ENCODE measurements around the gene HOXA7. TPM values are rescaled to one million over a fixed set of nuclear protein-coding genes. Genes with fewer than 3 reads are reported as not detected.

The HOXA7 gene
- total and polyA plus RNA-seq, 2 donors (not counting 1 experiment from before 2014, with no cell fraction given), result 0.37 TPM; not detected in 1

DNA sequence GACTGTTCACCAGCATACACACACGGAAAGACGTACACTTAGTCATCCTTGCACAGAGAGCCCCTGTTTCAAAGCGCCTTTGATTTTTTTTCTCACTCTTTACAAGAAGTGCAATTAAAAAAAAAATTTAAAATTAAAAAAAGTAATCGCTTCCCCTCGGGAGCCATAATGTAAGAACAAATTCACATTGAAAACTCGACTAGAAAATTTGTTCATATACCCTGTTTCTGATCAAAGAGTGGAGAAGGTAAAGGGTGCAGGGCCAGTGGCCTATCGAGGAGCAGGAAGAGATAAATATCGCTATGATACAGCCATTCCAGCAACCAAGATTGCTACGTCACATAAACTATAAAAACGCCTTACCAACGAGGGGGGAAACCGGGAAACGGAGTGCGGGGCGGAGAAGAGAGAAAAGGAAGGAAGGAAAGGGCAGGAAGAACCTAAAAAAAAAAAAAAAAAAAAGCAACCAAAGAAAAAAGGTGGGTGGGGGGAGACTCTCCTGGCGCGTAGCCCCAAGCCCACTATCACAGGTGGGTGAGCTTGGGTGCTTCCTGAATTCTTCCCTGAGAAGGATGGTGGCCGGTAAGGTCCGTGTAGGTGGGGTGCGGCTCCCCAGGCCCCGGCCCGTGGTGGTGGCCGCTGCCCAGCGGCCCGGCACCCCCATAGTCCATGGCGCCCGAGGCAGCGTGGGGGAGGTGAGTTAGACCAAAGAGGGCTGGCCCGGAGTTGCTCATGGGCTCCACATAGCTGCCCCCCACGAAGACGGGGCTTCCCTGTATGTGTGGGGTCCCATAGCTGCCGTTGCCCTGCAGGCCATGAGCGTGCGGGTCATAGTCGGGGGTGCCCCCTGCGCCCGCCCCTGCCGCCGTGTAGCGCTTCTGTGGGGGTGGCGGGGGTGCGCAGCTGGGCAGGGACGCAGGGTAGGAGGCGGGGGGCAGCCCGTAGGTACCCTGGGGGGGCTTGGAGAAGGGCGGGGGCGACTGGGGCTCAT lies 48.8 kb downstream of the HOXA7 start:
- no peak overlapping the region for H3K9ac ChIP-seq (ENCODE audit: low read length)
- intact Hi-C loops (cut with micrococcal nuclease), result no loop called here
- H3K4me1 Mint-ChIP-seq, result peaks cover 9% of the 10 kb centered on the region
- H3K9me3 ChIP-seq (ENCODE audit: control extremely low read depth in 1 of 3, control insufficient read depth in 2 of 3, insufficient read depth in 1 of 3, low read length in 2 of 3), result peaks cover 0 to 32% (median 0%) of the 10 kb centered on the region in 3 donors
- H3K79me2 ChIP-seq (ENCODE audit: control insufficient read depth, insufficient read depth, low read length), result no peaks in the 10 kb centered on the region
- no peaks in the 10 kb centered on the region for H3K9me3 Mint-ChIP-seq (ENCODE audit: insufficient read depth)
- H3K4me3 Mint-ChIP-seq, result no peak overlapping the region
- POLR2A ChIA-PET, result no interaction called here
- no peak overlapping the region for H3K4me2 ChIP-seq (replicated peaks; ENCODE audit: low read depth, low read length, poor library complexity, severe bottlenecking)
- H3K27me3 Mint-ChIP-seq, result peaks cover 36% of the 10 kb centered on the region
- H3K27ac Mint-ChIP-seq, result no peak overlapping the region
- TF ChIP-seq EZH2 (IDR thresholded peaks at IDR 0.05; ENCODE audit: borderline replicate concordance, insufficient read depth, low read depth, low read length, poor library complexity, severe bottlenecking), result no peak
- TF ChIP-seq, protein P1, sequence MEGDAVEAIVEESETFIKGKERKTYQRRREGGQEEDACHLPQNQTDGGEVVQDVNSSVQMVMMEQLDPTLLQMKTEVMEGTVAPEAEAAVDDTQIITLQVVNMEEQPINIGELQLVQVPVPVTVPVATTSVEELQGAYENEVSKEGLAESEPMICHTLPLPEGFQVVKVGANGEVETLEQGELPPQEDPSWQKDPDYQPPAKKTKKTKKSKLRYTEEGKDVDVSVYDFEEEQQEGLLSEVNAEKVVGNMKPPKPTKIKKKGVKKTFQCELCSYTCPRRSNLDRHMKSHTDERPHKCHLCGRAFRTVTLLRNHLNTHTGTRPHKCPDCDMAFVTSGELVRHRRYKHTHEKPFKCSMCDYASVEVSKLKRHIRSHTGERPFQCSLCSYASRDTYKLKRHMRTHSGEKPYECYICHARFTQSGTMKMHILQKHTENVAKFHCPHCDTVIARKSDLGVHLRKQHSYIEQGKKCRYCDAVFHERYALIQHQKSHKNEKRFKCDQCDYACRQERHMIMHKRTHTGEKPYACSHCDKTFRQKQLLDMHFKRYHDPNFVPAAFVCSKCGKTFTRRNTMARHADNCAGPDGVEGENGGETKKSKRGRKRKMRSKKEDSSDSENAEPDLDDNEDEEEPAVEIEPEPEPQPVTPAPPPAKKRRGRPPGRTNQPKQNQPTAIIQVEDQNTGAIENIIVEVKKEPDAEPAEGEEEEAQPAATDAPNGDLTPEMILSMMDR (IDR thresholded peaks at IDR 0.05), result no peak
- DNase-seq (no peak), ATAC-seq (ENCODE audit: low read depth) (no peak)
- H3K27me3 ChIP-seq (replicated peaks in 1 of 4; ENCODE audit: control extremely low read depth in 1 of 4, control insufficient read depth in 3 of 4, insufficient read depth in 4 of 4, low read length in 3 of 4), result peaks cover 0 to 31% (median 20%) of the 10 kb centered on the region in 4 experiments
- no peaks in the 10 kb centered on the region for H4K20me1 ChIP-seq (ENCODE audit: control insufficient read depth, insufficient read depth, low read length, poor library complexity, severe bottlenecking)
- no peak overlapping the region for H2AFZ ChIP-seq (ENCODE audit: insufficient read depth, low read depth, low read length, poor library complexity, severe bottlenecking)
- H3K27ac ChIP-seq (ENCODE audit: low read length in 2 of 2), result no peak overlapping the region
- CTCF ChIA-PET, result no interaction called here
- H3K36me3 ChIP-seq (replicated peaks in 1 of 2; ENCODE audit: control extremely low read depth in 1 of 2, control insufficient read depth in 1 of 2, extremely low read depth in 1 of 2, insufficient read depth in 2 of 2, low read length in 1 of 2), result no peaks in the 10 kb centered on the region
- no peak overlapping the region for H3K4me3 ChIP-seq (ENCODE audit: control extremely low read depth in 1 of 5, extremely low read depth in 1 of 5, insufficient read depth in 1 of 5, low read depth in 2 of 5, low read length in 4 of 5)
- WGBS (ENCODE audit: insufficient coverage), result 95% methylated on average over 29 of the region's 47 CpGs
- H3K4me1 ChIP-seq (ENCODE audit: control insufficient read depth in 2 of 2, insufficient read depth in 2 of 2, low read length in 2 of 2), result peaks cover 3 to 9% of the 10 kb centered on the region in 2 donors

DNA sequence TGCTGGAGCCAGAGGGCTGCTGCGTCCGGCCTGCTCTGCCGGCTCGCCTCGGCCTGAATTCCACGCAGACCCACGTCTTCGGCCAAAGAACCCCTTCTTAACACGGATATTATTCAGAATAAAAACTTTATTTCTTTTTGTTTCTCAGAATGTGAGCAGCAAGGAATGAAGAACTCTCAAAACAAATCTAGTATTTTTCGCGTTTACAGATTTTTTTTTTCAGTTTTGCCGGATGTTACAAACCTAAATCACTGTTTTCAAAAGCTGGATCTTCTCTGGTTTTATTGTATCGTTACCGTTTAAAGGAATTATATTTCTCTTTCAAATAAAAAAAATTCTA lies 49.6 kb downstream of the HOXA7 start:
- Histone ChIP-seq H3K4me3 (ENCODE audit: control extremely low read depth in 1 of 5, extremely low read depth in 1 of 5, insufficient read depth in 1 of 5, low read depth in 2 of 5, low read length in 4 of 5) (no peak overlapping the region), H3K9ac (ENCODE audit: low read length) (no peak overlapping the region), H3K27me3 (replicated peaks in 1 of 4; ENCODE audit: control extremely low read depth in 1 of 4, control insufficient read depth in 3 of 4, insufficient read depth in 4 of 4, low read length in 3 of 4) (peaks cover 0 to 38% (median 27%) of the 10 kb centered on the region in 4 experiments), H4K20me1 (ENCODE audit: control insufficient read depth, insufficient read depth, low read length, poor library complexity, severe bottlenecking) (no peaks in the 10 kb centered on the region), H3K27ac (ENCODE audit: low read length in 2 of 2) (no peak overlapping the region), H3K4me2 (replicated peaks; ENCODE audit: low read depth, low read length, poor library complexity, severe bottlenecking) (no peak overlapping the region), H3K9me3 (ENCODE audit: control extremely low read depth in 1 of 3, control insufficient read depth in 2 of 3, insufficient read depth in 1 of 3, low read length in 2 of 3) (peaks cover 0 to 36% (median 0%) of the 10 kb centered on the region in 3 donors), H2AFZ (ENCODE audit: insufficient read depth, low read depth, low read length, poor library complexity, severe bottlenecking) (no peak overlapping the region), H3K4me1 (ENCODE audit: control insufficient read depth in 2 of 2, insufficient read depth in 2 of 2, low read length in 2 of 2) (peaks cover 10 to 17% of the 10 kb centered on the region in 2 donors), H3K79me2 (ENCODE audit: control insufficient read depth, insufficient read depth, low read length) (no peaks in the 10 kb centered on the region), H3K36me3 (replicated peaks in 1 of 2; ENCODE audit: control extremely low read depth in 1 of 2, control insufficient read depth in 1 of 2, extremely low read depth in 1 of 2, insufficient read depth in 2 of 2, low read length in 1 of 2) (no peaks in the 10 kb centered on the region)
- Mint-ChIP-seq H3K27ac (no peak overlapping the region), H3K4me1 (peaks cover 15% of the 10 kb centered on the region), H3K27me3 (peaks cover 43% of the 10 kb centered on the region), H3K9me3 (ENCODE audit: insufficient read depth) (no peaks in the 10 kb centered on the region), H3K4me3 (no peak overlapping the region)
- ChIA-PET CTCF (interaction anchor here (1.0 kb wide), 1 partner anchor 33 kb away, joined by 3 read pairs; no protein-coding TSS in a partner anchor), POLR2A (no interaction called here)
- WGBS (ENCODE audit: insufficient coverage), result 96% methylated on average over 3 of the region's 14 CpGs
- intact Hi-C loops (cut with micrococcal nuclease), result no loop called here
- TF ChIP-seq EZH2 (IDR thresholded peaks at IDR 0.05; ENCODE audit: borderline replicate concordance, insufficient read depth, low read depth, low read length, poor library complexity, severe bottlenecking), result no peak
- TF ChIP-seq, protein P1 (IDR thresholded peaks at IDR 0.05), result no peak
- ATAC-seq (ENCODE audit: low read depth), result no peak
- DNase-seq, result no peak

All from B cell (primary cell).